Large intestine (tissue), 3 donors: ENCODE results near the gene WRNIP1. TPM values are rescaled to one million over a fixed set of nuclear protein-coding genes. Genes with fewer than 3 reads are reported as not detected.
"Not testable (repeated sequence)": the region's sequence is repeated elsewhere in the genome, so short reads cannot be mapped to it uniquely, and the experiment has no call there.

Source experiments
- DNase-seq, 2 donors: peaks; one replicate each; pipeline versions ENCODE4 v3.0.0 to v3.0.0-alpha.2; 2013
- H3K27ac ChIP-seq: one replicate; pipeline ENCODE4 v1.5.1; 2013; ENCODE audit warnings: low read length
- H3K27me3 ChIP-seq: 2 replicates; pipeline ENCODE4 v1.6.1; 2013; ENCODE audit warnings: low read length; ENCODE audit not compliant: control insufficient read depth, insufficient read depth
- H3K36me3 ChIP-seq: 2 replicates; pipeline ENCODE4 v1.6.1; 2013; ENCODE audit warnings: low read length; ENCODE audit not compliant: control insufficient read depth, insufficient read depth
- H3K4me1 ChIP-seq: one replicate; pipeline ENCODE4 v1.6.1; 2013; ENCODE audit warnings: low read length; ENCODE audit not compliant: control insufficient read depth, insufficient read depth
- H3K4me3 ChIP-seq: one replicate; pipeline ENCODE4 v1.5.1; 2013; ENCODE audit warnings: low read length
- H3K9me3 ChIP-seq: one replicate; pipeline ENCODE4 v1.6.1; 2013; ENCODE audit warnings: mild to moderate bottlenecking, low read depth, low read length, moderate library complexity; ENCODE audit not compliant: control insufficient read depth
- WGBS: methylation state at CpG from one replicate; pipeline ENCODE4 v1.1.5; 2013; ENCODE audit warnings: low lambda C conversion rate; ENCODE audit not compliant: insufficient coverage; 5-methylcytosine and 5-hydroxymethylcytosine counted together
- polyA plus RNA-seq: library from polyadenylated mRNA; unstranded; fragments of 120-200 nt; gene quantifications from one replicate; pipeline ENCODE4 v1.2.1, GENCODE V29; 2013

Gene WRNIP1
- polyA plus RNA-seq, 1 donor = 40.4 TPM

DNA sequence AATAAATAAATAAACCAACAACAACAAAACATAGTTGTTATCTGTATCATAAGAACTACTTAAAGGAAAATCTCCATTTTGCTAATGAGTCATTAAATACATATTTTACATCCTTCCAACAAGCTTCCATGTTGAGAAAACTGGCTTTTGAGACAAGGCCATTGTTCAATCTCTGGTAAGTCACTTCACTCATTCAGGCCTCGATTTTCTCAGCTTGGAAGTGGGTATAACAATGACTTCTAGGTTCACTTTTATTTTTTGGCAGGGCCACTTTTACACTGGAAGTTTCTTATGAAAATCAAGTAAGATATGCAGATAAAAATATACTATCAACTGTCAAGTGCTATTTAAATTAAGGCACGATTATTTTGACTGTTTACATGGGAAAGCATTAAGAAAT, 30.0 kb downstream of the WRNIP1 start:
- Histone ChIP-seq H3K36me3 (no peaks in the 10 kb centered on the region), H3K4me3 (no peak overlapping the region), H3K4me1 (peaks cover 21% of the 10 kb centered on the region), H3K9me3 (no peaks in the 10 kb centered on the region), H3K27ac (no peak overlapping the region), H3K27me3 (no peaks in the 10 kb centered on the region)
- DNase-seq = no peak
- no CpG with 5 or more reads among the region's 2 CpGs for WGBS

DNA sequence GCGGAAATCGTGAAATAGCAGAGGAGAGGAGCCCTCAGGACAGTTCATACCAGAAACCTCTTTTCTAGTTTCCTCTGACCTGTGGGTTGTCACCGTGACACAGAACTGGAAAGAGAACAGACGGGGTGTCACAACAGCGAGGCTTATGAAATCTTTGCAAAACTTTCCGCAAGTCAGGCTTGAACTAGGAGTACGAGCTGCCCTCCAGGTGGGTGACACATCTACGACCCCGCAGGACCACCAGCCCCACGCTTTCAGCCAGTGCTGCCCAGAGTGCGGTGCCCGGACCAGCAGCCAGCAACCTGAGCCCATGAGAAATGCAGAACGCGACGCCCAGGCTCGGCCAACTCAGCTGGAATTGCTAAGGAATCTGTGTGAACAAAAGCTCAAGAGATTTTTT, 30.8 kb downstream of the WRNIP1 start:
- H3K9me3 ChIP-seq = no peaks in the 10 kb centered on the region
- no peak for DNase-seq
- no peaks in the 10 kb centered on the region for H3K36me3 ChIP-seq
- WGBS = 100% methylated on average over 4 of the region's 16 CpGs
- peaks cover 21% of the 10 kb centered on the region for H3K4me1 ChIP-seq
- H3K4me3 ChIP-seq = no peak overlapping the region
- H3K27me3 ChIP-seq = no peaks in the 10 kb centered on the region
- H3K27ac ChIP-seq = no peak overlapping the region

DNA sequence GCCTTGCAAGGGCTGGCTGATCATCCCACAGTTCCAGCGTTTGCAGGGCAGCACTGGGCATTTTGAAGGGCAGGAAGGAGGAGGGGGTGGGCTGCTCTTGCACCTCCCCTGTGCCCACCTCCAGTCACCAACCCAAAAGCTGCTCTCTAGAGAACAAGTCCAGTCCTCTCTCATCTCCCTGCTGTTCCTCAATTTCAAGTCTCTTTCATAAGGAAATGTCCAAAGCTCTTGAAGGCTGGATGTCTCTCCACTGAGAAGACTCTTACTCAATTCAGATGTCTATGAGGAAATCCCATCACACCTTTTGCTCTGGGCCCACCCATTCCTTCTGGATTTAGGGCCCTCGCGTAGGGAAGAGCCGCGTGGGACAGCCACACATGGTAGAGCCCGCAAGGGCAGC, 31.7 kb downstream of the WRNIP1 start:
- peaks cover 21% of the 10 kb centered on the region for H3K4me1 ChIP-seq
- no peaks in the 10 kb centered on the region for H3K27me3 ChIP-seq
- peak overlapping the region; percentile 67 for H3K27ac ChIP-seq
- no peaks in the 10 kb centered on the region for H3K36me3 ChIP-seq
- DNase-seq = no peak
- no peak overlapping the region for H3K4me3 ChIP-seq
- no CpG with 5 or more reads among the region's 6 CpGs for WGBS
- H3K9me3 ChIP-seq = no peaks in the 10 kb centered on the region

DNA sequence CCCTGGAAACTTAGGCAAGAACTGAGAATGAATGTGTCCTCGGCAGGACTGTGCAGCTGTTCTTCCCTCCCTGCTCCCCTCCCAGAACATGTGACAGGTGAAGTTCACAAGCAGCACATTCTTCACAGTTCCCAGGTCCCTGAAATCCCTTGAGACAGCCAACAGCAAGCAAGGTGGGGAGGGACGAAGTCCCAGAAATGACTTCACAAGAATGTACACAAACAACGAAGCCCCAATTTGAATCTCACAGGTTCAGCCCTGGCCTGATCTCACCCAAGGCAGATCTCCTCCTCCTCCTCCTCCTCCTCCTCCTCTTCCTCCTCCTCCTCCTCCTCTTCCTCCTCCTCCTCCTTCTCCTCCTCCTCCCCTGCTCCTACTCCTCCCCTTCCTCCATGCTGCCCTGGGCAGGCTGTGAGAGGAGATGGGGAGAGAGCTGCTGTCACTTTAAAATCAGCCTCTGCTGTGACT, 32.4 kb downstream of the WRNIP1 start:
- peak overlapping the region; percentile 67 for H3K27ac ChIP-seq
- no peaks in the 10 kb centered on the region for H3K9me3 ChIP-seq
- no CpG with 5 or more reads among the region's 3 CpGs for WGBS
- no peak overlapping the region for H3K4me3 ChIP-seq
- peaks cover 21% of the 10 kb centered on the region for H3K4me1 ChIP-seq
- peak; percentile 90 to 91 for DNase-seq
- no peaks in the 10 kb centered on the region for H3K36me3 ChIP-seq
- no peaks in the 10 kb centered on the region for H3K27me3 ChIP-seq

DNA sequence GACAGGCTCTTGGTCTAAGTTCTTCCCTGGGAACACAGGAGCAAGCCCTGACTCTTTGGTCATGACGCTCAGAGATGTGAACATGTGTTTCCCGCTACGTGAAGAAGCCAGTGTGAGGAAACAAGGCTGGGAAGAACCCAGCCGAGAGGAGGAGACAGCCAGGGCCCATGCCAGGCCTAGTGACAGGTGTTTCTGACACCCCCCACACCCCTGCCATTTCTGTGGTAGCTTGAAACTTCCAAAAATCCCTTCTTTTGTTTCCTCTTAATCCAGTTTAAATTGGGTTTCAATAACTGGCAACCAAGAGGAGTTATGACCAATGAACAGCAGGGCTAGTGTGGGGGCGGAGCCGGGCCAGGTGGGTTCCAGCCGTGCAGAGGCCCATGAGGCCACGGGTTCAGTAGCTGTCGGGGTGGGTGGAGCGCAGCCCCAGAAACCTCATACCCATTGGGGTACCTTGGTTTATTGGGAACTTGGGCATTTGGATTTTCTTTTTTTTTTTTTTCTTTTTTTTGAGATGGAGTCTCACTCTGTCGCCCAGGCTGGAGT, 33.5 kb downstream of the WRNIP1 start:
- WGBS = no CpG with 5 or more reads among the region's 11 CpGs
- Histone ChIP-seq H3K4me1 (peaks cover 21% of the 10 kb centered on the region), H3K27ac (no peak overlapping the region)

DNA sequence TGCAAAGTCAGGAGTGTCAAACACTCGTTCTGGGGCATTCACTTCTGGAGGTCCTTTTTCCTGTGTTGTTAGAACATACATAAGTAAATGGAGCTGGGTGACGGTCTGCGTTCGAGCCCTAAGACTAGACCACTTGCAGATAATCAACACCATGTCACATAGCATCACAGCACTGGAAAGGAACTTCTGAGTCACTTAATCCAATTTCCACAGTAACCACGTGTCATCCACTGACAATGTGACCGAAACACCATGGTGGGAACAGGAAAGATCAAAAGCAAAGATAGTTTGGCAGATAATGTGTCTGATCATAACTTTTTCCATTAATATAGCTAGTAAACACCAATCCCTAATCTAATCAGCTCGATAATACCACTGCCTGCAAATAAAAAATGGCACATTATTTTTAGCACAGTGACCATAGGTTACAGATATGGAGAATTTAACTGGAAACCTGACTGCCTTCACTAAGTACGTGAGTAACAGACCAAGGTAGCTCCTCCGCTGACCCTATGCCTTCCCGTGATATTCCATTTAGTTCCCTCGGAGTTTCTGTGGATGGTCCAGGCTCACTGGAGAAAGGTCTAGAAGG, 34.8 kb downstream of the WRNIP1 start:
- no peaks in the 10 kb centered on the region for H3K9me3 ChIP-seq
- H3K36me3 ChIP-seq = no peaks in the 10 kb centered on the region
- no CpG with 5 or more reads among the region's 11 CpGs for WGBS
- H3K4me3 ChIP-seq = no peak overlapping the region
- H3K4me1 ChIP-seq = peaks cover 17% of the 10 kb centered on the region
- no peak overlapping the region for H3K27ac ChIP-seq
- DNase-seq = no peak
- no peaks in the 10 kb centered on the region for H3K27me3 ChIP-seq

More for the DNA sequence above, 33.5 kb downstream of the WRNIP1 start:
- Histone ChIP-seq H3K36me3 (no peaks in the 10 kb centered on the region), H3K9me3 (no peaks in the 10 kb centered on the region), H3K27me3 (no peaks in the 10 kb centered on the region), H3K4me3 (no peak overlapping the region)
- DNase-seq = no peak

DNA sequence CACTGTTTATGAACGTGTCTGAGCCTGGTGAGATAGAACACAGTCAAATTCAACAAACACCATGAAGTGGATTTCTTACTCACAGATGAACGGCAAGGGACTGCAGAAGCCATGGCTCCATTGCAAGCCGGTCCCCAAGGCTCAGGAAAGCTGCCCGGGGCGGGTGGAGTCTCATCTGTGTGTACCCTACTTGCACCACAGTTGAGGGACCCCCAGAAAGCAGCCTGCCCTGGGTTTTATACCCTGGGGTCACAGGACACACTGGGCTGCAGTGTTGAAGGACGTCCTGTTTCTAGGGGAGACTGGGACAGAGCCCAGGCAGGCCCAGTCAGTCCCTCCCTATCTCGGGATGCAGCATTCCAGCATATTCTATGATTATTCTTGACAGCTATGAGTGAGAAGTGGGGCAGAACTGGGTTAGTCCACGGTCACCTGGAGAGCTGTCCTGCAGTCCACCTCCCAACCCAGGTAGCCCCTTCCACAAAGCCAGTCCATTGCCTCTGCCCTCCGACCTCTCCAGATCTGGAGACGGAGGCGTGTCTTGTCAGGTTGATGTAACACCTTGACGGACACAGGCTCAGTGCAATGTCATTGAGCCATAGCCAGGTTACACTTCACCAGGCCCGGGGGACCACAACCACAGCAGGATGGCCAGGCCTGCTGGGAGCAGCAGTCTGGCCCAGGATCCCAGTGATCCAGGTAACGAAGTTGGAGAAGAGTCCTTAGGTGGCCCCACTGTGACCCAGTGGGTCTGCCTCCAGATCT, 35.5 kb downstream of the WRNIP1 start:
- DNase-seq = no peak
- Histone ChIP-seq H3K4me3 (no peak overlapping the region), H3K36me3 (no peaks in the 10 kb centered on the region), H3K4me1 (peaks cover 17% of the 10 kb centered on the region), H3K27ac (no peak overlapping the region), H3K9me3 (no peaks in the 10 kb centered on the region), H3K27me3 (no peaks in the 10 kb centered on the region)
- no CpG with 5 or more reads among the region's 14 CpGs for WGBS

DNA sequence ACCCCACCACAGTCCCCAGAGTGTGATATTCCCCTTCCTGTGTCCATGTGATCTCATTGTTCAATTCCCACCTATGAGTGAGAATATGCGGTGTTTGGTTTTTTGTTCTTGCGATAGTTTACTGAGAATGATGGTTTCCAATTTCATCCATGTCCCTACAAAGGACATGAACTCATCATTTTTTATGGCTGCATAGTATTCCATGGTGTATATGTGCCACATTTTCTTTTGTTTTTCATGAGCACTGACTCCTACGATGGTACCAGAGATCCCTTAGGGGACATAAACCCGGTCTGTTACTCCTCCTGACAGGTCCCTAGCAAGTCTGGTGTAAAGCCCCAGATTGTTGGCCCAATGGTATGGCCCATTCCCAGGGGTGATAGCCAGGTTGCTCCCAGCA, 36.5 kb downstream of the WRNIP1 start:
- not testable (repeated sequence) for H3K9me3 ChIP-seq, H3K27me3 ChIP-seq, DNase-seq, H3K4me3 ChIP-seq, H3K36me3 ChIP-seq, H3K27ac ChIP-seq
- no CpG with 5 or more reads among the region's 4 CpGs for WGBS
- peaks cover 15% of the 10 kb centered on the region for H3K4me1 ChIP-seq

DNA sequence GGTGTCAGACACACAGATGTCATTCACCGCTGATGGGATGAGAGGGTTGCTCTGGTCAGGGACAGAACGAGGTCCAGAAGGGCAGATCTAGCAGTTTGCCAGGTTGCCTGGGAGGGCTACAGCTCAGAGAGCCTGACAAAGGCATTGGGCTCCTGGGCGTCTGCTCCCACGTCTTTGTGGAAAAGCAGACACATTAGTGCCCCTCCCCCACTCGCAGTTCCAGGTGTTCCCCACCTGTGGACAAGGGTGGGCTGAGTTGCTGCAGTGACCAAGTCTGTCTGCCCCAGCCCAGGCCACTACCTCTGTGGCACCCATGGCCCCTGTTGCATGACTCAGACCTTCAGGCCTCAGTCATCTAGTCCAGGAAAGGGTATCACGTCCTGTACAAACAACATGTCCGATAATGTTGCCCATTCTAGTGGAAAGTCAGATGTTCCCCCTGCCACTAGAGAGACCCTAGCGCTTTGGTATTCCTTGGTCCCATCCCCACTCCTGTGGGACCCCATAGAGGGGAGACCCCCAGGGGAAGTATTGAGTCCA, 37.4 kb downstream of the WRNIP1 start:
- Histone ChIP-seq H3K4me1 (peaks cover 8% of the 10 kb centered on the region), H3K27ac (no peak overlapping the region), H3K4me3 (no peak overlapping the region), H3K27me3 (no peaks in the 10 kb centered on the region), H3K9me3 (no peaks in the 10 kb centered on the region), H3K36me3 (no peaks in the 10 kb centered on the region)
- WGBS = no CpG with 5 or more reads among the region's 8 CpGs
- DNase-seq = no peak

DNA sequence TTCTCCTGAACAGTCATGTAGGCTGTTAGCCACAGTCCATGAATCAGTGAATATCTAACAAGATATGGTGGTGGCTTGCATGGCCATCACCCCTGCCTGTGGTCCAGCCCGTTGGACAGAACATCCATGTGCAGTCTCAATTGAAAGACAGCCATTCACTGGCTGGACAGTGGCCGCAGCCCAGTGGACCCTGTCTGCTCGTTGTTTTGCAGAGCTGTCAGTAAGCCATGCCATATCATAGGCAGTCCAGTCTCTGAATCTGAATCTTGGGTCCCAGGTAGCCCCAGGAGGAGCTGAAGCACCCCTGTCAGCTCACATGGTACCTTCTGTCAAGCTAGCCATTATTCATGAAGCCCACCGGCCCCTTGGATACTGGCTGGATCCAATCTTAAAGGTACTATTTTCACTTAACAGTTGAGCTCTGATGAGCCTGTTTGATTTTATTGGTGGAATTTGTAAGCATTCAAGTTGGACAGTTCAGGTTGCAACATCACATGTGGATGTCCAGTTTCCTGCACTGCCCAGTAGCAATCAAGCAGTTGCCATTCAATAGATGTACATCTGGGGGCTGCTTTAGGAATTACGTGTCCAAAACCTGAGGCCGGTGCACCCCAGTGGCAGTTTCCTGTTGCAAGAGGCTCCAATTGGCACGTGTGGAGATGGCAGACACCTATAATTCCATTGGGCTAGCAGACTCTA, 38.7 kb downstream of the WRNIP1 start:
- no peaks in the 10 kb centered on the region for H3K9me3 ChIP-seq
- WGBS = no CpG with 5 or more reads among the region's 7 CpGs
- H3K4me3 ChIP-seq = no peak overlapping the region
- H3K27ac ChIP-seq = no peak overlapping the region
- H3K4me1 ChIP-seq = peaks cover 7% of the 10 kb centered on the region
- H3K27me3 ChIP-seq = no peaks in the 10 kb centered on the region
- DNase-seq = no peak
- no peaks in the 10 kb centered on the region for H3K36me3 ChIP-seq
